A549 (cell line): ENCODE data around the gene ATMIN. TPM values are rescaled to one million over a fixed set of nuclear protein-coding genes. Genes with fewer than 3 reads are reported as not detected.

ENCODE experiments used
- ATAC-seq, 2 experiments: fragments of 200-7000 bp in 1 of 2; fragments of >200 bp in 1 of 2; cut with Nextera tagmentation in 1 of 2; cut with Tn5 transposase in 1 of 2; 3 replicates each; pipeline versions ENCODE4 v1.8.0 to v1.9.1; 2018 to 2020; ENCODE audit warnings: mild to moderate bottlenecking in 1 of 2, moderate library complexity in 1 of 2
- CTCF ChIA-PET: fragments of 300-600 bp; sonication (Branson Sonifier 250); formaldehyde crosslinking; extraction: SDS; loops from one replicate; lab custom pipeline; 2021; ENCODE audit warnings: antibody characterized with exemption, inconsistent platforms; lab: Yijun Ruan, JAX
- POLR2A ChIA-PET: fragments of 350-600 bp; formaldehyde crosslinking; extraction: SDS; loops from one replicate; lab custom pipeline; 2021; ENCODE audit warnings: antibody characterized with exemption, inconsistent platforms; lab: Yijun Ruan, JAX
- DNase-seq, 2 experiments: peaks; one replicate each; pipeline versions ENCODE4 v3.0.0 to v3.0.0-alpha.2; 2011 to 2016; ENCODE audit warnings: low read depth in 1 of 2, low spot score in 1 of 2
- FAIRE-seq: peaks from 2 replicates; lab custom pipeline; 2011; peaks lifted over from hg19 to GRCh38; lab: Jason Lieb, UNC
- H3K27ac ChIP-seq, 2 experiments: fragments of >200 bp; sonication (Bioruptor Twin); formaldehyde crosslinking; 3 replicates each; pipeline ENCODE4 v1.5.1; 2016 to 2017
- H3K4me1 ChIP-seq: fragments of >200 bp; sonication (Bioruptor Twin); formaldehyde crosslinking; 3 replicates; pipeline ENCODE4 v1.6.1; 2016
- H3K4me2 ChIP-seq: fragments of >200 bp; sonication (Bioruptor Twin); formaldehyde crosslinking; 3 replicates; pipeline ENCODE4 v1.6.1; 2016
- H3K4me3 ChIP-seq: fragments of >200 bp; sonication (Bioruptor Twin); formaldehyde crosslinking; 3 replicates; pipeline ENCODE4 v1.5.1; 2016
- H3K9me3 ChIP-seq: fragments of >200 bp; sonication (Bioruptor Twin); formaldehyde crosslinking; 3 replicates; pipeline ENCODE4 v1.6.1; 2016
- BHLHE40 ChIP-seq: IDR thresholded peaks from 2 replicates; pipeline ENCODE4 v1.6.1; 2012; ENCODE audit warnings: low read depth, low read length, inconsistent platforms
- CBX2 ChIP-seq: fragments of 200-600 bp; sonication (generic); IDR thresholded peaks from 2 replicates; pipeline ENCODE4 v1.6.1; 2016; ENCODE audit warnings: low read depth, mild to moderate bottlenecking, borderline replicate concordance
- CBX8 ChIP-seq: fragments of 200-600 bp; sonication (generic); IDR thresholded peaks from 2 replicates; pipeline ENCODE4 v1.6.1; 2016
- CEBPB ChIP-seq, 2 experiments: fragments of >200 bp in 1 of 2; sonication (Bioruptor Twin) in 1 of 2; formaldehyde crosslinking in 1 of 2; IDR thresholded peaks; 2 replicates each; pipeline ENCODE4 v1.6.1; 2012 to 2016
- CHD4 ChIP-seq: fragments of 200-600 bp; sonication (generic); IDR thresholded peaks from 2 replicates; pipeline ENCODE4 v1.6.1; 2016; ENCODE audit warnings: antibody characterized with exemption, mild to moderate bottlenecking, borderline replicate concordance
- EP300 ChIP-seq, 2 experiments: fragments of >200 bp; sonication (Bioruptor Twin); formaldehyde crosslinking; IDR thresholded peaks; 2 replicates in 1 of 2; 3 replicates in 1 of 2; pipeline ENCODE4 v1.6.1; 2016 to 2017
- FOSL2 ChIP-seq, 2 experiments: fragments of 450-650 bp in 1 of 2; fragments of >200 bp in 1 of 2; sonication (Bioruptor Twin) in 1 of 2; formaldehyde crosslinking; IDR thresholded peaks; 2 replicates each; pipeline versions ENCODE4 v1.5.0 to v1.6.1; 2016 to 2020; ENCODE audit warnings: mild to moderate bottlenecking in 1 of 2, moderate library complexity in 1 of 2
- FOXS1 ChIP-seq: fragments of 250-450 bp; sonication (Bioruptor Pico); IDR thresholded peaks from 2 replicates; pipeline ENCODE4 v1.5.0; 2020; ENCODE audit warnings: mild to moderate bottlenecking, moderate library complexity
- HOXA7 ChIP-seq: fragments of 250-450 bp; sonication (Bioruptor Pico); IDR thresholded peaks from 2 replicates; pipeline ENCODE4 v1.5.0; 2020; ENCODE audit warnings: mild to moderate bottlenecking, moderate library complexity
- HOXB5 ChIP-seq: fragments of 250-450 bp; sonication (Bioruptor Pico); IDR thresholded peaks from 2 replicates; pipeline ENCODE4 v1.5.0; 2020; ENCODE audit warnings: mild to moderate bottlenecking, moderate library complexity
- JUN ChIP-seq, 2 experiments: fragments of >200 bp; sonication (Bioruptor Twin); formaldehyde crosslinking; IDR thresholded peaks; 2 replicates in 1 of 2; 3 replicates in 1 of 2; pipeline ENCODE4 v1.6.1; 2016 to 2017
- KDM5A ChIP-seq: fragments of 200-600 bp; sonication (generic); IDR thresholded peaks from 2 replicates; pipeline ENCODE4 v1.6.1; 2016; ENCODE audit warnings: antibody characterized with exemption, mild to moderate bottlenecking
- MAFK ChIP-seq: fragments of 450-650 bp; IDR thresholded peaks from 2 replicates; pipeline ENCODE4 v1.6.1; 2014; ENCODE audit not compliant: partially characterized antibody
- NFE2L2 ChIP-seq: fragments of 150-350 bp; conservative IDR thresholded peaks from 2 replicates; pipeline ENCODE4 v1.6.1; 2014; ENCODE audit warnings: low read length
- NPAS2 ChIP-seq: fragments of 250-450 bp; sonication (Bioruptor Pico); IDR thresholded peaks from 2 replicates; pipeline ENCODE4 v1.8.0; 2022; ENCODE audit warnings: mild to moderate bottlenecking, moderate library complexity, borderline replicate concordance
- POLR2A ChIP-seq: IDR thresholded peaks from 2 replicates; pipeline ENCODE4 v1.6.1; 2012; ENCODE audit warnings: mild to moderate bottlenecking, low read length
- RAD21 ChIP-seq, 2 experiments: fragments of >200 bp in 1 of 2; sonication (Bioruptor Twin) in 1 of 2; formaldehyde crosslinking in 1 of 2; IDR thresholded peaks in 1 of 2; conservative IDR thresholded peaks in 1 of 2; 2 replicates in 1 of 2; 3 replicates in 1 of 2; pipeline ENCODE4 v1.6.1; 2012 to 2018; ENCODE audit warnings: inconsistent platforms in 1 of 2
- RARB ChIP-seq: fragments of 250-450 bp; sonication (Bioruptor Pico); IDR thresholded peaks from 2 replicates; pipeline ENCODE4 v1.8.0; 2021; ENCODE audit warnings: mild to moderate bottlenecking, moderate library complexity
- RCOR1 ChIP-seq: fragments of 150-350 bp; IDR thresholded peaks from 2 replicates; pipeline ENCODE4 v1.6.1; 2014; ENCODE audit warnings: antibody characterized with exemption, low read length, low read depth
- SMC3 ChIP-seq: fragments of >200 bp; sonication (Bioruptor Twin); formaldehyde crosslinking; IDR thresholded peaks from 3 replicates; pipeline ENCODE4 v1.6.1; 2018; ENCODE audit warnings: inconsistent platforms
- TFCP2L1 ChIP-seq: fragments of 250-450 bp; sonication (Bioruptor Pico); IDR thresholded peaks from 2 replicates; pipeline ENCODE4 v1.5.0; 2021; ENCODE audit warnings: mild to moderate bottlenecking
- ZFP36 ChIP-seq: fragments of 450-650 bp; IDR thresholded peaks from 2 replicates; pipeline ENCODE4 v1.6.1; 2014; ENCODE audit warnings: borderline replicate concordance; ENCODE audit not compliant: partially characterized antibody
- WGBS: methylation state at CpG from one replicate; pipeline ENCODE4 v1.1.6; 2017; ENCODE audit errors: missing lambda C conversion rate; 5-methylcytosine and 5-hydroxymethylcytosine counted together
- polyA plus RNA-seq, 4 experiments: library from polyadenylated mRNA; depleted of rRNA in 3 of 4; stranded (reverse); fragments of >200 nt; fragmentation: RNase III in 1 of 4; extraction: RNeasy Plus Mini Kit Qiagen cat#74134 plus additional on column Dnase treatment in 1 of 4; gene quantifications; 2 replicates in 3 of 4; 3 replicates in 1 of 4; pipeline ENCODE4 v1.2.3, GENCODE V29; 2011 to 2017
- TF ChIP-seq, protein P1 (sequence below): fragments of 200-600 bp; sonication (generic); IDR thresholded peaks from 2 replicates; pipeline ENCODE4 v1.6.1; 2016; ENCODE audit warnings: antibody characterized with exemption, mild to moderate bottlenecking, moderate library complexity
- TF ChIP-seq, protein P2 (sequence below): fragments of 150-350 bp; IDR thresholded peaks from 2 replicates; pipeline ENCODE4 v1.6.1; 2014; ENCODE audit warnings: low read depth, mild to moderate bottlenecking, low read length
- TF ChIP-seq, protein P3 (sequence below): IDR thresholded peaks from 2 replicates; pipeline ENCODE4 v1.6.1; 2012

The ATMIN gene
- polyA plus RNA-seq, 2 of the 4 experiments (the other 2 are of a cell fraction), result 26.2 to 50.4 TPM

DNA sequence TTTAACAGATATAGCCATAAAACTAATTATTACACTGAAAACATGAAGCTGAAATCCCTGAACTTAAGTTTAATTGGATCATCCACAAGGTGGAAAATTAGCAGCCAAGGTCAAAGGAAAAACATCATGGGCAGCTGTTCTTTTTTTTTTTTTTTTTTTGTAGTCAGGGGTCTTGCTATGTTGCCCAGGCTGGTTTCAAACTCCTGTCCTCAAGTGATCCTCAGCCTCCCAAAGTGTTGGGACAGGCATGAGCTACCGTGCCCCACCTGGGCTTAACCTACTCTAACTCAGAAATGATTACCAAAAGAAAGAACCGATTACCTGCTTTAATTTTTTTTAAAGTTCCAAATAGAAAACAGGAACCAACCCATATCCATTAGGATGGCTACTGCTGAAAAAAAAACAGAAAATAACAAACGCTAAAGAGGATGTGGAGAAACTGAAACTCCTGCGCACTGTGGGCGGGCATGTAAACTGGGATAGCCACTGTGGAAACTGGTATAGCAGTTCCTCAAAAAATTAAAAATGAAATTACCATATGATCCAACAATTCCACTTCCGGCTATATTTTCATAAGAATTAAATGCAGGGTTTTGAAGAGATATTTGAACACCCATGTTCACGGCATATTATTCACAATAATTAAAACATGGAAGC is 37.5 kb upstream of the ATMIN start:
- no peak for TF ChIP-seq CBX2
- TF ChIP-seq FOSL2 (IDR thresholded peaks at IDR 0.05), result no peak
- no peak for TF ChIP-seq FOSL2 (CRISPR knock-in tag; IDR thresholded peaks at IDR 0.05)
- no peak for TF ChIP-seq CBX8
- no peak for TF ChIP-seq FOXS1 (CRISPR knock-in tag)
- no peak for TF ChIP-seq RCOR1
- no peak for TF ChIP-seq JUN (IDR thresholded peaks at IDR 0.05)
- TF ChIP-seq, protein P1, sequence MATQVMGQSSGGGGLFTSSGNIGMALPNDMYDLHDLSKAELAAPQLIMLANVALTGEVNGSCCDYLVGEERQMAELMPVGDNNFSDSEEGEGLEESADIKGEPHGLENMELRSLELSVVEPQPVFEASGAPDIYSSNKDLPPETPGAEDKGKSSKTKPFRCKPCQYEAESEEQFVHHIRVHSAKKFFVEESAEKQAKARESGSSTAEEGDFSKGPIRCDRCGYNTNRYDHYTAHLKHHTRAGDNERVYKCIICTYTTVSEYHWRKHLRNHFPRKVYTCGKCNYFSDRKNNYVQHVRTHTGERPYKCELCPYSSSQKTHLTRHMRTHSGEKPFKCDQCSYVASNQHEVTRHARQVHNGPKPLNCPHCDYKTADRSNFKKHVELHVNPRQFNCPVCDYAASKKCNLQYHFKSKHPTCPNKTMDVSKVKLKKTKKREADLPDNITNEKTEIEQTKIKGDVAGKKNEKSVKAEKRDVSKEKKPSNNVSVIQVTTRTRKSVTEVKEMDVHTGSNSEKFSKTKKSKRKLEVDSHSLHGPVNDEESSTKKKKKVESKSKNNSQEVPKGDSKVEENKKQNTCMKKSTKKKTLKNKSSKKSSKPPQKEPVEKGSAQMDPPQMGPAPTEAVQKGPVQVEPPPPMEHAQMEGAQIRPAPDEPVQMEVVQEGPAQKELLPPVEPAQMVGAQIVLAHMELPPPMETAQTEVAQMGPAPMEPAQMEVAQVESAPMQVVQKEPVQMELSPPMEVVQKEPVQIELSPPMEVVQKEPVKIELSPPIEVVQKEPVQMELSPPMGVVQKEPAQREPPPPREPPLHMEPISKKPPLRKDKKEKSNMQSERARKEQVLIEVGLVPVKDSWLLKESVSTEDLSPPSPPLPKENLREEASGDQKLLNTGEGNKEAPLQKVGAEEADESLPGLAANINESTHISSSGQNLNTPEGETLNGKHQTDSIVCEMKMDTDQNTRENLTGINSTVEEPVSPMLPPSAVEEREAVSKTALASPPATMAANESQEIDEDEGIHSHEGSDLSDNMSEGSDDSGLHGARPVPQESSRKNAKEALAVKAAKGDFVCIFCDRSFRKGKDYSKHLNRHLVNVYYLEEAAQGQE, result no peak
- TF ChIP-seq HOXA7 (CRISPR knock-in tag), result no peak
- TF ChIP-seq, protein P2, sequence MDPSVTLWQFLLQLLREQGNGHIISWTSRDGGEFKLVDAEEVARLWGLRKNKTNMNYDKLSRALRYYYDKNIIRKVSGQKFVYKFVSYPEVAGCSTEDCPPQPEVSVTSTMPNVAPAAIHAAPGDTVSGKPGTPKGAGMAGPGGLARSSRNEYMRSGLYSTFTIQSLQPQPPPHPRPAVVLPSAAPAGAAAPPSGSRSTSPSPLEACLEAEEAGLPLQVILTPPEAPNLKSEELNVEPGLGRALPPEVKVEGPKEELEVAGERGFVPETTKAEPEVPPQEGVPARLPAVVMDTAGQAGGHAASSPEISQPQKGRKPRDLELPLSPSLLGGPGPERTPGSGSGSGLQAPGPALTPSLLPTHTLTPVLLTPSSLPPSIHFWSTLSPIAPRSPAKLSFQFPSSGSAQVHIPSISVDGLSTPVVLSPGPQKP, result no peak
- no peak for TF ChIP-seq HOXB5
- TF ChIP-seq TFCP2L1, result no peak
- no peak for TF ChIP-seq BHLHE40
- TF ChIP-seq CEBPB (IDR thresholded peaks at IDR 0.05), result no peak
- TF ChIP-seq MAFK, result no peak
- no peak for TF ChIP-seq RARB (CRISPR knock-in tag)
- TF ChIP-seq, protein P3, sequence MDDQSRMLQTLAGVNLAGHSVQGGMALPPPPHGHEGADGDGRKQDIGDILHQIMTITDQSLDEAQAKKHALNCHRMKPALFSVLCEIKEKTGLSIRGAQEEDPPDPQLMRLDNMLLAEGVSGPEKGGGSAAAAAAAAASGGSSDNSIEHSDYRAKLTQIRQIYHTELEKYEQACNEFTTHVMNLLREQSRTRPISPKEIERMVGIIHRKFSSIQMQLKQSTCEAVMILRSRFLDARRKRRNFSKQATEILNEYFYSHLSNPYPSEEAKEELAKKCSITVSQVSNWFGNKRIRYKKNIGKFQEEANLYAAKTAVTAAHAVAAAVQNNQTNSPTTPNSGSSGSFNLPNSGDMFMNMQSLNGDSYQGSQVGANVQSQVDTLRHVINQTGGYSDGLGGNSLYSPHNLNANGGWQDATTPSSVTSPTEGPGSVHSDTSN, result no peak
- no peak for TF ChIP-seq NFE2L2
- TF ChIP-seq EP300 (IDR thresholded peaks at IDR 0.05), result no peak
- Histone ChIP-seq H3K4me3 (peak overlapping the region; percentile 40), H3K27ac (peak overlapping the region; percentile 75 to 83), H3K4me1 (peaks cover 47% of the 10 kb centered on the region), H3K4me2 (peak overlapping the region; percentile 90), H3K9me3 (no peaks in the 10 kb centered on the region)
- 78% methylated on average over 7 of the region's 7 CpGs for WGBS
- no peak for FAIRE-seq
- DNase-seq, result no peak
- ChIA-PET POLR2A (interaction anchor here (0.8 to 1.3 kb wide), 3 partner anchors 9 to 60 kb away, joined by 3 to 8 read pairs (median 4); partner anchors contain the start of genes CENPN and CMC2), CTCF (interaction anchor here (1.1 kb wide), 1 partner anchor 36 kb away, joined by 6 read pairs; no protein-coding TSS in a partner anchor)
- no peak for ATAC-seq

DNA sequence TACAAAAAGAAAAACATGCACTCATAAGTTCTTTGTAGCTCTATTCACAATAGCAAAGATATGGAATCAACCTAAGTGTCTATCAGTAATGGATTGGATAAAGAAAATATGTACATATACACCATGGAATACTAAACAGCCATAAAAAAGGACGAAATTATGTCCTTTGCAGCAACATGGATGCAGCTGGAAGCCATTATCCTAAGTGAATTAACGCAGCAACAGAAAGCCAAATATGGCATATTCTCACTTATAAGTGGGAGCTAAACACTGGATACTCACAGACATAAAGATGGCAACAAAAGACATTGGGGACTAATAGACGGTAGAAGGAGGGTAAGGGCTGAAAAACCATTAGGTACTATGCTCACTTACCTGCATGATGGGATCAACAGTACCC is 34.8 kb upstream of the ATMIN start:
- ChIA-PET CTCF (interaction anchor here (1.1 to 6.1 kb wide), 3 partner anchors 15 to 36 kb away, joined by 3 to 33 read pairs (median 3); partner anchors contain the start of gene ATMIN), POLR2A (no interaction called here)

More for the DNA sequence above, 34.8 kb upstream of the ATMIN start:
- H3K4me3 ChIP-seq, result no peak overlapping the region
- no peak for TF ChIP-seq KDM5A
- TF ChIP-seq NPAS2 (CRISPR knock-in tag), result no peak
- no peak for TF ChIP-seq RAD21 (conservative IDR thresholded peaks at IDR 0.05 in 1 of 2, IDR thresholded peaks at IDR 0.05 in 1 of 2)
- no peak for TF ChIP-seq SMC3
- TF ChIP-seq CHD4, result no peak
- TF ChIP-seq, protein P3, result no peak
- TF ChIP-seq POLR2A, result no peak
- TF ChIP-seq ZFP36, result no peak
- peaks cover 35% of the 10 kb centered on the region for H3K4me1 ChIP-seq
- WGBS, result 91% methylated on average over 3 of the region's 3 CpGs
- H3K4me2 ChIP-seq, result 0 out of 3 replicates have a peak overlapping the region, but pooled peaks have one; percentile 4
- no peak overlapping the region for H3K27ac ChIP-seq
- no peaks in the 10 kb centered on the region for H3K9me3 ChIP-seq
- no peak for ATAC-seq
- DNase-seq, result no peak
- FAIRE-seq, result no peak
